Vagina (tissue), 2 donors: ENCODE measurements around the gene CACNA1H.

Source experiments
- POLR2A ChIP-seq, 2 donors: fragments of 450-650 bp; IDR thresholded peaks; one replicate each; pipeline ENCODE4 v1.6.1; 2017; ENCODE audit warnings: antibody characterized with exemption in 2 of 2, mild to moderate bottlenecking in 2 of 2, moderate library complexity in 2 of 2
- TF ChIP-seq, protein P1 (sequence below), 3 experiments: fragments of 450-650 bp in 2 of 3; fragments of 200-600 bp in 1 of 3; sonication (generic) in 1 of 3; IDR thresholded peaks; one replicate each; pipeline ENCODE4 v1.5.1; 2017 to 2019; ENCODE audit warnings: antibody characterized with exemption in 3 of 3, mild to moderate bottlenecking in 2 of 3, moderate library complexity in 2 of 3

DNA sequence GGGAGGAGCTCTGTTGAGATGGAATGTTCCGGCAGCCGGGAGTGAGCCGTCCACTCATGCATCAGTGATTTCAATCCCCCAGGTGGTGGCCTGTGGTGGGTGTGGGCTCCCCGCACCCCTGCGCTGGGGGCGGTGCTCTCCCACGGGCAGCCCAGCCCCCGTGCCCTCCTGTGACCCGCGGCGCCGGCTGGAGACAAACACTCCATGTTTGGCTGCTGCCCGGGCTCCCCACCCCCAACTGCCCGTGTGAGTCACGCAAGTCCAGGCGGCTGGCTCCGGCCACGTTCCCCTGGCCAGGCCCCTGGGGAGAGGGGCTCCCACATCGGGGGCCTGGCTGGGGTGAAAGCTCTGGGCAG lies 29.4 kb downstream of the CACNA1H start:
- TF ChIP-seq, protein P1, sequence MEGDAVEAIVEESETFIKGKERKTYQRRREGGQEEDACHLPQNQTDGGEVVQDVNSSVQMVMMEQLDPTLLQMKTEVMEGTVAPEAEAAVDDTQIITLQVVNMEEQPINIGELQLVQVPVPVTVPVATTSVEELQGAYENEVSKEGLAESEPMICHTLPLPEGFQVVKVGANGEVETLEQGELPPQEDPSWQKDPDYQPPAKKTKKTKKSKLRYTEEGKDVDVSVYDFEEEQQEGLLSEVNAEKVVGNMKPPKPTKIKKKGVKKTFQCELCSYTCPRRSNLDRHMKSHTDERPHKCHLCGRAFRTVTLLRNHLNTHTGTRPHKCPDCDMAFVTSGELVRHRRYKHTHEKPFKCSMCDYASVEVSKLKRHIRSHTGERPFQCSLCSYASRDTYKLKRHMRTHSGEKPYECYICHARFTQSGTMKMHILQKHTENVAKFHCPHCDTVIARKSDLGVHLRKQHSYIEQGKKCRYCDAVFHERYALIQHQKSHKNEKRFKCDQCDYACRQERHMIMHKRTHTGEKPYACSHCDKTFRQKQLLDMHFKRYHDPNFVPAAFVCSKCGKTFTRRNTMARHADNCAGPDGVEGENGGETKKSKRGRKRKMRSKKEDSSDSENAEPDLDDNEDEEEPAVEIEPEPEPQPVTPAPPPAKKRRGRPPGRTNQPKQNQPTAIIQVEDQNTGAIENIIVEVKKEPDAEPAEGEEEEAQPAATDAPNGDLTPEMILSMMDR (IDR thresholded peaks at IDR 0.05) = no peak
- no peak for TF ChIP-seq POLR2A (IDR thresholded peaks at IDR 0.05)
